GM20000 (cell line): ENCODE measurements around the gene EP300.

Experiments used
- DNase-seq: peaks from one replicate; pipeline ENCODE4 v3.0.0; 2012; ENCODE audit warnings: low spot score
- CTCF ChIP-seq: IDR thresholded peaks from 2 replicates; pipeline ENCODE4 v1.5.1; 2012; ENCODE audit warnings: mild to moderate bottlenecking, control low read depth; ENCODE audit errors: extremely low read depth, missing control alignments

Gene EP300

GRCh38 chr22:41223535-41223934 is 131.1 kb downstream of the EP300 start:
- no peak for TF ChIP-seq CTCF
- DNase-seq = no peak

DNA sequence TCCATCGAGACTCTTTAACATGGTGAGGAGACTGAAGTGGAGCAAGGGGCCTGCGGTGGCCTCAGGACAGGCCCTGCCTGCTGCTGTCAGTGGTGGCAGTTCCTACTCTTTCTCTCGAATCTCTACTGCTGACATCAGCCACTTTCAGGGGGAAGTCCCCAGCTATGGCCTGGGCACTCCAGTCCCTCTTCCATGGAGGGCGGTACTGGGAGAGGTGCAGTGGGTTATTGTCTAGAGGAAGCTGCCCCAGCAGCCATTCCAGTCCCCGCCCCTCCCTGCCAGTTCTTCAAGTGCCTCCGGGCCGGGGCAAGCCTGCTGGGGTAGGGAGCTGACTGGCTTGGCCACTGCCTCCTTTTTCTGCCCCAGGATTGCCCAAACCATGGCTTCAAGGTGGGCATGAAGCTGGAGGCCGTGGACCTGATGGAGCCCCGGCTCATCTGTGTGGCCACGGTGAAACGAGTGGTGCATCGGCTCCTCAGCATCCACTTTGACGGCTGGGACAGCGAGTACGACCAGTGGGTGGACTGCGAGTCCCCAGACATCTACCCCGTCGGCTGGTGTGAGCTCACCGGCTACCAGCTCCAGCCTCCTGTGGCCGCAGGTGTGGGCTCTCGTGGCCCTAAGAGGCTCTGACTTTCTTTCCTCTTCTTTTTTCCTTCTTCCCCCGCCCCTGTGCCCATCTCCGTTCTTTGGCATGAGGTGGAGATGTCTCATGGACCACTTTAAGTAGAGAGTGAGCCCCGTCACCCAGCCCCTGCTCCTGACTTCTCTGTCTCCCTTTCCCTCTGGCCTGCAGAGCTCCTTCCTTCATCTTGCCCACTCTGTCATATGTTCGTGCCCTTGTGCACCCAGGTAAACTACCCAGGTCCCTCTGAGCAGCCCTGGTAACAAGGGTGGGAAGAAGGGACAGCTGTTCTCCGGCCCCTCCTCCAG is 134.6 kb downstream of the EP300 start:
- no peak for TF ChIP-seq CTCF
- DNase-seq = no peak

DNA sequence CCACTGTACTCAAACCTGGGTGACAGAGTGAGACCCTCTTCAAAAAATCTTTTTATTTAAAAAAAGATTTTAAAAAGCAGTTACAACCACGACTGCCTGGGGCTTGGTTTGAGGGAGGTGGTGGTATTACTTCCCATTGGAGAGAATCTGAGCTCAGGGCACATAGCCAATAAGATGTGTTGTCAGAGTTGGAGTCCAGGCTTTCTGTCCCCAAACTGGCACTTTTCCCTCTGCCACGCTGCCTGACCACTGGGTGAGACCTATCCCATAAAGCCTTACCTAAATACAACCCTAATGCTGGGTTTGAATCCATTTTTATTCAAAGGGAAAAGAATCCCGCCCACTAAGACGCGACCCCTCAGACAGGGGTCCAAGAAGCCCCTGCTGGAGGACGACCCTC is 136.8 kb downstream of the EP300 start:
- DNase-seq = no peak
- TF ChIP-seq CTCF = no peak
